NB4 (cell line): ENCODE measurements around the gene TCTN2.

Experiments used
- MAX ChIP-seq: IDR thresholded peaks from 2 replicates; pipeline ENCODE4 v1.6.1; 2011; ENCODE audit warnings: low read depth, low read length
- MYC ChIP-seq: IDR thresholded peaks from 2 replicates; pipeline ENCODE4 v1.6.1; 2011; ENCODE audit warnings: low read depth, low read length
- POLR2A ChIP-seq: IDR thresholded peaks from 2 replicates; pipeline ENCODE4 v1.6.1; 2011; ENCODE audit warnings: mild to moderate bottlenecking; ENCODE audit not compliant: insufficient read length; ENCODE audit errors: extremely low read depth
- TF ChIP-seq, protein P1 (sequence below): IDR thresholded peaks from one replicate; pipeline ENCODE4 v1.5.1; 2012; ENCODE audit warnings: low read depth, low read length

GRCh38 chr12:123671876-123672275 lies 963 bp downstream of the TCTN2 start:
- TF ChIP-seq POLR2A (no peak), MAX (no peak), MYC (no peak)
- TF ChIP-seq, protein P1, sequence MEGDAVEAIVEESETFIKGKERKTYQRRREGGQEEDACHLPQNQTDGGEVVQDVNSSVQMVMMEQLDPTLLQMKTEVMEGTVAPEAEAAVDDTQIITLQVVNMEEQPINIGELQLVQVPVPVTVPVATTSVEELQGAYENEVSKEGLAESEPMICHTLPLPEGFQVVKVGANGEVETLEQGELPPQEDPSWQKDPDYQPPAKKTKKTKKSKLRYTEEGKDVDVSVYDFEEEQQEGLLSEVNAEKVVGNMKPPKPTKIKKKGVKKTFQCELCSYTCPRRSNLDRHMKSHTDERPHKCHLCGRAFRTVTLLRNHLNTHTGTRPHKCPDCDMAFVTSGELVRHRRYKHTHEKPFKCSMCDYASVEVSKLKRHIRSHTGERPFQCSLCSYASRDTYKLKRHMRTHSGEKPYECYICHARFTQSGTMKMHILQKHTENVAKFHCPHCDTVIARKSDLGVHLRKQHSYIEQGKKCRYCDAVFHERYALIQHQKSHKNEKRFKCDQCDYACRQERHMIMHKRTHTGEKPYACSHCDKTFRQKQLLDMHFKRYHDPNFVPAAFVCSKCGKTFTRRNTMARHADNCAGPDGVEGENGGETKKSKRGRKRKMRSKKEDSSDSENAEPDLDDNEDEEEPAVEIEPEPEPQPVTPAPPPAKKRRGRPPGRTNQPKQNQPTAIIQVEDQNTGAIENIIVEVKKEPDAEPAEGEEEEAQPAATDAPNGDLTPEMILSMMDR = no peak
